Upper lobe of left lung (tissue), 4 donors: ENCODE results near the gene RNF19B.

ENCODE experiments used
- POLR2A ChIP-seq, 4 donors: fragments of 450-650 bp; IDR thresholded peaks; one replicate each; pipeline ENCODE4 v1.5.1; 2016 to 2017; ENCODE audit warnings: antibody characterized with exemption in 4 of 4, mild to moderate bottlenecking in 2 of 4
- TF ChIP-seq, protein P1 (sequence below), 6 experiments: fragments of 450-650 bp in 4 of 6; fragments of 200-600 bp in 2 of 6; sonication (generic) in 2 of 6; IDR thresholded peaks; one replicate each; pipeline ENCODE4 v1.5.1; 2016 to 2019; ENCODE audit warnings: antibody characterized with exemption in 6 of 6

DNA sequence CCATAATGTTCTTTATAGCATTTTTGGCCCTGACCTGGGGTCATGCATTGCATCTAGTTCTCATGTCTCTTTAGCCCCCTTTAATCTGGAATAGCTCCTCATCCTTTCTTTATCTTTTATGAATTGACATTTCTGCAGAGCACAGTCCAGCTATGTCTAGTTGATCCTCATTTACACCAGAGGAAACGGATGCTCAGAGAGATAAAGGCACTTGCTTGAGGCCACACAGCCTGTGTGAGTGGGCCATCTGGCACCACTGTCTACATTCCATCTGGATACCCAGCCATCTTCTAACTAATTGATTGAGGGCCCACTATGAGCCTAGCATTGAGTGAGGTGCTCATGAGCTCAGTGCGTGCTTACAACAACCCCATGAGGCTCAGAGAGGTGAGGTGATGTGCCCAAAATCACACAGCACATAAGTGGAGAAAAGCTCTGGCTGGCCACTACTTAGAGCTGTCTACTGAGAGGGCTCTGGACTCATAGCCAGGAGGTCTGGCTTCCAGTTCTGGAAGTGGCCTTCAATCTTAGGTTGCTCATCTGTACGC, 74.8 kb downstream of the RNF19B start:
- TF ChIP-seq, protein P1, sequence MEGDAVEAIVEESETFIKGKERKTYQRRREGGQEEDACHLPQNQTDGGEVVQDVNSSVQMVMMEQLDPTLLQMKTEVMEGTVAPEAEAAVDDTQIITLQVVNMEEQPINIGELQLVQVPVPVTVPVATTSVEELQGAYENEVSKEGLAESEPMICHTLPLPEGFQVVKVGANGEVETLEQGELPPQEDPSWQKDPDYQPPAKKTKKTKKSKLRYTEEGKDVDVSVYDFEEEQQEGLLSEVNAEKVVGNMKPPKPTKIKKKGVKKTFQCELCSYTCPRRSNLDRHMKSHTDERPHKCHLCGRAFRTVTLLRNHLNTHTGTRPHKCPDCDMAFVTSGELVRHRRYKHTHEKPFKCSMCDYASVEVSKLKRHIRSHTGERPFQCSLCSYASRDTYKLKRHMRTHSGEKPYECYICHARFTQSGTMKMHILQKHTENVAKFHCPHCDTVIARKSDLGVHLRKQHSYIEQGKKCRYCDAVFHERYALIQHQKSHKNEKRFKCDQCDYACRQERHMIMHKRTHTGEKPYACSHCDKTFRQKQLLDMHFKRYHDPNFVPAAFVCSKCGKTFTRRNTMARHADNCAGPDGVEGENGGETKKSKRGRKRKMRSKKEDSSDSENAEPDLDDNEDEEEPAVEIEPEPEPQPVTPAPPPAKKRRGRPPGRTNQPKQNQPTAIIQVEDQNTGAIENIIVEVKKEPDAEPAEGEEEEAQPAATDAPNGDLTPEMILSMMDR (IDR thresholded peaks at IDR 0.05), result no peak
- no peak for TF ChIP-seq POLR2A (IDR thresholded peaks at IDR 0.05)
